H1 (cell line): ENCODE results near the gene MBOAT1.

Experiments used
- BCL11A ChIP-seq, 2 experiments: IDR thresholded peaks; one replicate each; pipeline ENCODE4 v1.6.1; 2011; ENCODE audit warnings: low read depth in 2 of 2, low read length in 2 of 2, mild to moderate bottlenecking in 2 of 2
- CTCF ChIP-seq, 3 experiments: IDR thresholded peaks; 1 replicate in 2 of 3; 2 replicates in 1 of 3; pipeline versions ENCODE4 v1.5.1 to v1.6.1; 2011; ENCODE audit warnings: low read length in 3 of 3, mild to moderate bottlenecking in 3 of 3, inconsistent platforms in 2 of 3, low read depth in 1 of 3, moderate library complexity in 1 of 3; ENCODE audit not compliant: insufficient read depth in 1 of 3; ENCODE audit errors: control extremely low read depth in 1 of 3
- EGR1 ChIP-seq: IDR thresholded peaks from 2 replicates; pipeline ENCODE4 v1.6.1; 2011; ENCODE audit warnings: low read depth, low read length, borderline replicate concordance
- EZH2 ChIP-seq: fragments of 200-600 bp; sonication (generic); IDR thresholded peaks from 2 replicates; pipeline ENCODE4 v1.7.1; 2012; ENCODE audit warnings: low read depth, mild to moderate bottlenecking, moderate library complexity, low read length, inconsistent platforms; ENCODE audit not compliant: severe bottlenecking
- KDM5A ChIP-seq: fragments of 200-600 bp; IDR thresholded peaks from 2 replicates; pipeline ENCODE4 v1.7.1; 2012; ENCODE audit warnings: mild to moderate bottlenecking, low read length, inconsistent platforms, mixed read lengths
- MAX ChIP-seq: IDR thresholded peaks from 2 replicates; pipeline ENCODE4 v1.6.1; 2012; ENCODE audit warnings: inconsistent platforms
- POLR2AphosphoS5 ChIP-seq: IDR thresholded peaks from 2 replicates; pipeline ENCODE4 v1.6.1; 2011; ENCODE audit warnings: low read depth, low read length
- RAD21 ChIP-seq, 2 experiments: IDR thresholded peaks in 1 of 2; conservative IDR thresholded peaks in 1 of 2; 2 replicates each; pipeline ENCODE4 v1.6.1; 2011; ENCODE audit warnings: low read depth in 2 of 2, low read length in 2 of 2, improper control_type of control experiment in 1 of 2, inconsistent platforms in 1 of 2, mild to moderate bottlenecking in 1 of 2, moderate library complexity in 1 of 2

GRCh38 chr6:20158676-20159075 is 53.6 kb downstream of the MBOAT1 start:
- TF ChIP-seq BCL11A (IDR thresholded peaks at IDR 0.05; ENCODE audit: low read depth in 2 of 2, low read length in 2 of 2) (no peak), MAX (no peak), KDM5A (no peak), CTCF (IDR thresholded peaks at IDR 0.05; ENCODE audit: control extremely low read depth in 1 of 3, insufficient read depth in 1 of 3, low read depth in 1 of 3, low read length in 3 of 3) (no peak), EGR1 (no peak), EZH2 (no peak), RAD21 (IDR thresholded peaks at IDR 0.05 in 1 of 2, conservative IDR thresholded peaks at IDR 0.05 in 1 of 2; ENCODE audit: low read depth in 2 of 2, low read length in 2 of 2) (no peak), POLR2AphosphoS5 (no peak)
